Measurements from ENCODE around the gene CEP76. TPM values are rescaled to one million over a fixed set of nuclear protein-coding genes. Genes with fewer than 3 reads are reported as not detected.

Gene CEP76
- total and polyA plus RNA-seq, 2 donors (not counting 1 experiment from before 2014, with no cell fraction given) = 5.3 to 10.0 TPM

- Mint-ChIP-seq H3K9me3 (ENCODE audit: insufficient read depth) (no peaks in the 10 kb centered on the region), H3K4me1 (no peaks in the 10 kb centered on the region), H3K27ac (no peak overlapping the region), H3K27me3 (no peaks in the 10 kb centered on the region), H3K4me3 (no peak overlapping the region)
- Histone ChIP-seq H3K79me2 (ENCODE audit: control insufficient read depth, insufficient read depth, low read length) (no peaks in the 10 kb centered on the region), H3K9me3 (ENCODE audit: control extremely low read depth in 1 of 3, control insufficient read depth in 2 of 3, insufficient read depth in 1 of 3, low read length in 2 of 3) (no peaks in the 10 kb centered on the region), H3K4me3 (ENCODE audit: control extremely low read depth in 1 of 5, extremely low read depth in 1 of 5, insufficient read depth in 1 of 5, low read depth in 2 of 5, low read length in 4 of 5) (no peak overlapping the region), H2AFZ (ENCODE audit: insufficient read depth, low read depth, low read length, poor library complexity, severe bottlenecking) (no peak overlapping the region), H3K9ac (ENCODE audit: low read length) (no peak overlapping the region), H3K4me2 (replicated peaks; ENCODE audit: low read depth, low read length, poor library complexity, severe bottlenecking) (no peak overlapping the region), H3K4me1 (ENCODE audit: control insufficient read depth in 2 of 2, insufficient read depth in 2 of 2, low read length in 2 of 2) (no peaks in the 10 kb centered on the region), H3K36me3 (replicated peaks in 1 of 2; ENCODE audit: control extremely low read depth in 1 of 2, control insufficient read depth in 1 of 2, extremely low read depth in 1 of 2, insufficient read depth in 2 of 2, low read length in 1 of 2) (peaks cover 1 to 44% of the 10 kb centered on the region in 2 experiments), H4K20me1 (ENCODE audit: control insufficient read depth, insufficient read depth, low read length, poor library complexity, severe bottlenecking) (no peaks in the 10 kb centered on the region), H3K27ac (ENCODE audit: low read length in 2 of 2) (no peak overlapping the region), H3K27me3 (replicated peaks in 1 of 4; ENCODE audit: control extremely low read depth in 1 of 4, control insufficient read depth in 3 of 4, insufficient read depth in 4 of 4, low read length in 3 of 4) (no peaks in the 10 kb centered on the region)
- WGBS (ENCODE audit: insufficient coverage) = no CpG with 5 or more reads among the region's 4 CpGs
- ChIA-PET POLR2A (no interaction called here), CTCF (interaction anchor here (0.7 to 10.9 kb wide), 26 partner anchors 8 to 441 kb away, joined by 3 to 200 read pairs (median 4); partner anchors contain the start of gene PTPN2)
- intact Hi-C loops (cut with micrococcal nuclease) = loop anchor here (2.0 to 10.0 kb wide), 2 partner anchors 18 to 108 kb away; no protein-coding TSS in a partner anchor
- ATAC-seq (ENCODE audit: low read depth) (no peak), DNase-seq (no peak)
- no peak for TF ChIP-seq CTCF (IDR thresholded peaks at IDR 0.05)
- no peak for TF ChIP-seq EZH2 (IDR thresholded peaks at IDR 0.05; ENCODE audit: borderline replicate concordance, insufficient read depth, low read depth, low read length, poor library complexity, severe bottlenecking)
Observed at GRCh38 chr18:12726331-12726730, 23.8 kb upstream of the CEP76 start.

- Histone ChIP-seq H2AFZ (ENCODE audit: insufficient read depth, low read depth, low read length, poor library complexity, severe bottlenecking) (no peak overlapping the region), H3K79me2 (ENCODE audit: control insufficient read depth, insufficient read depth, low read length) (no peaks in the 10 kb centered on the region), H3K9ac (ENCODE audit: low read length) (no peak overlapping the region), H3K27ac (ENCODE audit: low read length in 2 of 2) (no peak overlapping the region), H4K20me1 (ENCODE audit: control insufficient read depth, insufficient read depth, low read length, poor library complexity, severe bottlenecking) (no peaks in the 10 kb centered on the region), H3K9me3 (ENCODE audit: control extremely low read depth in 1 of 3, control insufficient read depth in 2 of 3, insufficient read depth in 1 of 3, low read length in 2 of 3) (no peaks in the 10 kb centered on the region), H3K36me3 (replicated peaks in 1 of 2; ENCODE audit: control extremely low read depth in 1 of 2, control insufficient read depth in 1 of 2, extremely low read depth in 1 of 2, insufficient read depth in 2 of 2, low read length in 1 of 2) (peaks cover 1 to 68% of the 10 kb centered on the region in 2 experiments), H3K27me3 (replicated peaks in 1 of 4; ENCODE audit: control extremely low read depth in 1 of 4, control insufficient read depth in 3 of 4, insufficient read depth in 4 of 4, low read length in 3 of 4) (no peaks in the 10 kb centered on the region), H3K4me1 (ENCODE audit: control insufficient read depth in 2 of 2, insufficient read depth in 2 of 2, low read length in 2 of 2) (no peaks in the 10 kb centered on the region), H3K4me2 (replicated peaks; ENCODE audit: low read depth, low read length, poor library complexity, severe bottlenecking) (no peak overlapping the region), H3K4me3 (ENCODE audit: control extremely low read depth in 1 of 5, extremely low read depth in 1 of 5, insufficient read depth in 1 of 5, low read depth in 2 of 5, low read length in 4 of 5) (no peak overlapping the region)
- H3K9me3 Mint-ChIP-seq (ENCODE audit: insufficient read depth) = no peaks in the 10 kb centered on the region
- ATAC-seq (ENCODE audit: low read depth) (no peak), DNase-seq (no peak)
- ChIA-PET POLR2A (no interaction called here), CTCF (interaction anchor here (2.1 to 10.9 kb wide), 4 partner anchors 172 to 437 kb away, joined by 6 to 200 read pairs (median 16); no protein-coding TSS in a partner anchor)
- H3K27me3 Mint-ChIP-seq = no peaks in the 10 kb centered on the region
- intact Hi-C loops (cut with micrococcal nuclease) = loop anchor here (10.0 kb wide), 1 partner anchor 112 kb away; no protein-coding TSS in a partner anchor
- TF ChIP-seq EZH2 (IDR thresholded peaks at IDR 0.05; ENCODE audit: borderline replicate concordance, insufficient read depth, low read depth, low read length, poor library complexity, severe bottlenecking) (no peak), CTCF (IDR thresholded peaks at IDR 0.05) (no peak)
- no peak overlapping the region for H3K4me3 Mint-ChIP-seq
- 100% methylated on average over 4 of the region's 7 CpGs for WGBS (ENCODE audit: insufficient coverage)
- H3K27ac Mint-ChIP-seq = no peak overlapping the region
- H3K4me1 Mint-ChIP-seq = no peaks in the 10 kb centered on the region
Observed at GRCh38 chr18:12722731-12723130, 20.2 kb upstream of the CEP76 start.

Measured in B cell (primary cell).